Measurements from ENCODE around the gene TUBA8.

DNA sequence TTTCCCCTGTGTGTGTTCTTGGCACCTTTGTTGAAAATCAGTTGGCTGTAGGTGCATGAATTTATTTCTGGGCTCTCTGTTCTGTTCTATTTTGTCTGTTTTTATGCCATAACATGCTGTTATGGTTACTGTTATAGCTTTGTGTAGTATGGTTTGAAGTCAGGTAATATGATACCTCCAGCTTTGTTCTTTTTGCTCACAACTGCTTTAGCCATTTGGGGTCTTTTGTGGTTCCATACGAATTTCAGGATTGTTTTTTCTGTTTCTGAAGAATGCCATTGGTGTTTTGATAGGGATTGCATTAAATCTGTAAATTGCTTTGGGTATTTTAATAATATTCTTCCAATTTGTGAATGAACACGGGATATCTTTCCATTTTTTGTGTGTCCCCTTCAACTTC lies 28.1 kb upstream of the TUBA8 start:
- TF ChIP-seq CTCF (IDR thresholded peaks at IDR 0.05) (no peak), TCF7L2 (IDR thresholded peaks at IDR 0.05; ENCODE audit: low read depth, low read length) (no peak)
- TF ChIP-seq, protein P1, sequence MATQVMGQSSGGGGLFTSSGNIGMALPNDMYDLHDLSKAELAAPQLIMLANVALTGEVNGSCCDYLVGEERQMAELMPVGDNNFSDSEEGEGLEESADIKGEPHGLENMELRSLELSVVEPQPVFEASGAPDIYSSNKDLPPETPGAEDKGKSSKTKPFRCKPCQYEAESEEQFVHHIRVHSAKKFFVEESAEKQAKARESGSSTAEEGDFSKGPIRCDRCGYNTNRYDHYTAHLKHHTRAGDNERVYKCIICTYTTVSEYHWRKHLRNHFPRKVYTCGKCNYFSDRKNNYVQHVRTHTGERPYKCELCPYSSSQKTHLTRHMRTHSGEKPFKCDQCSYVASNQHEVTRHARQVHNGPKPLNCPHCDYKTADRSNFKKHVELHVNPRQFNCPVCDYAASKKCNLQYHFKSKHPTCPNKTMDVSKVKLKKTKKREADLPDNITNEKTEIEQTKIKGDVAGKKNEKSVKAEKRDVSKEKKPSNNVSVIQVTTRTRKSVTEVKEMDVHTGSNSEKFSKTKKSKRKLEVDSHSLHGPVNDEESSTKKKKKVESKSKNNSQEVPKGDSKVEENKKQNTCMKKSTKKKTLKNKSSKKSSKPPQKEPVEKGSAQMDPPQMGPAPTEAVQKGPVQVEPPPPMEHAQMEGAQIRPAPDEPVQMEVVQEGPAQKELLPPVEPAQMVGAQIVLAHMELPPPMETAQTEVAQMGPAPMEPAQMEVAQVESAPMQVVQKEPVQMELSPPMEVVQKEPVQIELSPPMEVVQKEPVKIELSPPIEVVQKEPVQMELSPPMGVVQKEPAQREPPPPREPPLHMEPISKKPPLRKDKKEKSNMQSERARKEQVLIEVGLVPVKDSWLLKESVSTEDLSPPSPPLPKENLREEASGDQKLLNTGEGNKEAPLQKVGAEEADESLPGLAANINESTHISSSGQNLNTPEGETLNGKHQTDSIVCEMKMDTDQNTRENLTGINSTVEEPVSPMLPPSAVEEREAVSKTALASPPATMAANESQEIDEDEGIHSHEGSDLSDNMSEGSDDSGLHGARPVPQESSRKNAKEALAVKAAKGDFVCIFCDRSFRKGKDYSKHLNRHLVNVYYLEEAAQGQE (IDR thresholded peaks at IDR 0.05; ENCODE audit: insufficient read depth in 1 of 2, low read depth in 2 of 2, low read length in 1 of 2), result no peak
